Astrocyte (in vitro differentiated cells and primary cell): Measurements from ENCODE around the gene KCNMB4. TPM values are rescaled to one million over a fixed set of nuclear protein-coding genes. Genes with fewer than 3 reads are reported as not detected.

ENCODE experiments used
- DNase-seq: peaks from one replicate; pipeline ENCODE4 v3.0.0-alpha.2; 2010; ENCODE audit warnings: low read depth
- FAIRE-seq: peaks from 2 replicates; lab custom pipeline; 2011; peaks lifted over from hg19 to GRCh38; lab: Jason Lieb, UNC
- H2AFZ ChIP-seq: 2 replicates; pipeline ENCODE4 v1.6.0; 2012; ENCODE audit warnings: low read depth, low read length, inconsistent platforms
- H3K27ac ChIP-seq: 2 replicates; pipeline ENCODE4 v1.5.1; 2011; ENCODE audit warnings: low read depth, low read length, inconsistent platforms
- H3K27me3 ChIP-seq: 2 replicates; pipeline ENCODE4 v1.6.0; 2011; ENCODE audit warnings: low read length, inconsistent platforms; ENCODE audit not compliant: insufficient read depth
- H3K36me3 ChIP-seq: 2 replicates; pipeline ENCODE4 v1.5.1; 2011; ENCODE audit warnings: low read length, inconsistent platforms; ENCODE audit not compliant: insufficient read depth
- H3K4me1 ChIP-seq: 2 replicates; pipeline ENCODE4 v1.5.1; 2011; ENCODE audit warnings: low read length, inconsistent platforms; ENCODE audit not compliant: insufficient read depth
- H3K4me2 ChIP-seq: 2 replicates; pipeline ENCODE4 v1.6.0; 2012; ENCODE audit warnings: low read length, inconsistent platforms
- H3K4me3 ChIP-seq: 2 replicates; pipeline ENCODE4 v1.5.1; 2011; ENCODE audit warnings: low read depth, mild to moderate bottlenecking, low read length, inconsistent platforms; ENCODE audit not compliant: insufficient read depth
- H3K79me2 ChIP-seq: 2 replicates; pipeline ENCODE4 v1.6.0; 2012; ENCODE audit warnings: mild to moderate bottlenecking, low read length, inconsistent platforms; ENCODE audit not compliant: insufficient read depth
- H3K9ac ChIP-seq: 2 replicates; pipeline ENCODE4 v1.6.0; 2012; ENCODE audit warnings: mild to moderate bottlenecking, low read length, inconsistent platforms
- H3K9me3 ChIP-seq: 2 replicates; pipeline ENCODE4 v1.5.1; 2012; ENCODE audit warnings: low read depth, mild to moderate bottlenecking, low read length, inconsistent platforms; ENCODE audit not compliant: insufficient read depth
- H4K20me1 ChIP-seq: 2 replicates; pipeline ENCODE4 v1.6.0; 2012; ENCODE audit warnings: low read length, inconsistent platforms; ENCODE audit not compliant: insufficient read depth
- H3K27ac Mint-ChIP-seq: one replicate; pipeline ENCODE4 v1.8.0; 2021; ENCODE audit warnings: mild to moderate bottlenecking, mixed read lengths; ENCODE audit not compliant: unreplicated experiment
- H3K27me3 Mint-ChIP-seq: one replicate; pipeline ENCODE4 v1.8.0; 2021; ENCODE audit warnings: low read depth, mixed read lengths; ENCODE audit not compliant: unreplicated experiment
- H3K36me3 Mint-ChIP-seq: one replicate; pipeline ENCODE4 v1.8.0; 2021; ENCODE audit warnings: low read depth, mixed read lengths; ENCODE audit not compliant: unreplicated experiment
- H3K4me1 Mint-ChIP-seq: one replicate; pipeline ENCODE4 v1.8.0; 2021; ENCODE audit warnings: low read depth, mixed read lengths; ENCODE audit not compliant: unreplicated experiment
- H3K4me3 Mint-ChIP-seq: one replicate; pipeline ENCODE4 v1.8.0; 2021; ENCODE audit warnings: mild to moderate bottlenecking, moderate library complexity, mixed read lengths; ENCODE audit not compliant: unreplicated experiment
- H3K9me3 Mint-ChIP-seq: one replicate; pipeline ENCODE4 v1.8.0; 2021; ENCODE audit warnings: mild to moderate bottlenecking, mixed read lengths; ENCODE audit not compliant: unreplicated experiment
- EZH2 ChIP-seq: IDR thresholded peaks from 2 replicates; pipeline ENCODE4 v1.6.1; 2012; ENCODE audit warnings: mild to moderate bottlenecking, low read length, inconsistent platforms; ENCODE audit not compliant: insufficient read depth
- total RNA-seq: library from RNA; stranded (reverse); gene quantifications from 2 replicates; pipeline ENCODE4 v1.2.1, GENCODE V29; 2021
- TF ChIP-seq, protein P1 (sequence below): IDR thresholded peaks from 2 replicates; pipeline ENCODE4 v1.5.1; 2011; ENCODE audit warnings: low read depth, mild to moderate bottlenecking, inconsistent platforms, low read length, moderate library complexity; ENCODE audit not compliant: insufficient read depth

The KCNMB4 gene
- total RNA-seq, 1 donor from 2014 or later: 8.3 TPM

GRCh38 chr12:70398002-70398401, 31.9 kb downstream of the KCNMB4 start:
- H3K27me3 ChIP-seq: no peaks in the 10 kb centered on the region
- peaks cover 6% of the 10 kb centered on the region for H3K36me3 Mint-ChIP-seq
- H3K4me3 ChIP-seq: no peak overlapping the region
- DNase-seq (no peak), FAIRE-seq (no peak)
- no peaks in the 10 kb centered on the region for H3K79me2 ChIP-seq
- H4K20me1 ChIP-seq: no peaks in the 10 kb centered on the region
- no peak overlapping the region for H3K4me2 ChIP-seq
- peaks cover 2% of the 10 kb centered on the region for H3K36me3 ChIP-seq
- no peaks in the 10 kb centered on the region for H3K27me3 Mint-ChIP-seq
- H3K4me1 Mint-ChIP-seq: peaks cover 13% of the 10 kb centered on the region
- H3K4me1 ChIP-seq: no peaks in the 10 kb centered on the region
- no peak overlapping the region for H3K9ac ChIP-seq
- no peaks in the 10 kb centered on the region for H3K9me3 Mint-ChIP-seq
- H3K27ac Mint-ChIP-seq: no peak overlapping the region
- no peak overlapping the region for H2AFZ ChIP-seq
- no peak for TF ChIP-seq EZH2
- TF ChIP-seq, protein P1, sequence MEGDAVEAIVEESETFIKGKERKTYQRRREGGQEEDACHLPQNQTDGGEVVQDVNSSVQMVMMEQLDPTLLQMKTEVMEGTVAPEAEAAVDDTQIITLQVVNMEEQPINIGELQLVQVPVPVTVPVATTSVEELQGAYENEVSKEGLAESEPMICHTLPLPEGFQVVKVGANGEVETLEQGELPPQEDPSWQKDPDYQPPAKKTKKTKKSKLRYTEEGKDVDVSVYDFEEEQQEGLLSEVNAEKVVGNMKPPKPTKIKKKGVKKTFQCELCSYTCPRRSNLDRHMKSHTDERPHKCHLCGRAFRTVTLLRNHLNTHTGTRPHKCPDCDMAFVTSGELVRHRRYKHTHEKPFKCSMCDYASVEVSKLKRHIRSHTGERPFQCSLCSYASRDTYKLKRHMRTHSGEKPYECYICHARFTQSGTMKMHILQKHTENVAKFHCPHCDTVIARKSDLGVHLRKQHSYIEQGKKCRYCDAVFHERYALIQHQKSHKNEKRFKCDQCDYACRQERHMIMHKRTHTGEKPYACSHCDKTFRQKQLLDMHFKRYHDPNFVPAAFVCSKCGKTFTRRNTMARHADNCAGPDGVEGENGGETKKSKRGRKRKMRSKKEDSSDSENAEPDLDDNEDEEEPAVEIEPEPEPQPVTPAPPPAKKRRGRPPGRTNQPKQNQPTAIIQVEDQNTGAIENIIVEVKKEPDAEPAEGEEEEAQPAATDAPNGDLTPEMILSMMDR: no peak
- no peak overlapping the region for H3K4me3 Mint-ChIP-seq
- H3K9me3 ChIP-seq: no peaks in the 10 kb centered on the region
- no peak overlapping the region for H3K27ac ChIP-seq

DNA sequence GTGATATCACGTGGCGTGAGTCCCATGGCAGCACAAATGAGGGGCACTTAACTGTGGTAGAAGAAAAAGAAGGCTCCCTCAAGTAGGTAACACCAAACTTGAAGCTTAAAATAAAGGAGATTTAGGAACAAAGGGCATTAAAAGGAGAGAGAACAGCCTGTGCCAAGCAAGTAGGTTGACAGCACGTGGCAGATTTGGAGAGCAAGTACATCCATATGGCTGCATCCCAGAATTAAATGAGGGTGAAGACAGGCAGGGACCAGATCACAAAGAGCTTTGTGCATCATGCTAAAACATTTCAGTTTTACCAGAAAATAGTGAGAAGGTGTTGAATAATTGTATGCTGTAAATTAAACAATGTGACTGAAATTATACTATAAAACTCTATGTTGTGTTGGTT, 32.8 kb downstream of the KCNMB4 start:
- Histone ChIP-seq H3K36me3 (peaks cover 2% of the 10 kb centered on the region), H3K27me3 (no peaks in the 10 kb centered on the region), H3K9me3 (no peaks in the 10 kb centered on the region), H3K4me3 (no peak overlapping the region), H3K79me2 (no peaks in the 10 kb centered on the region), H3K4me1 (no peaks in the 10 kb centered on the region), H3K27ac (no peak overlapping the region), H3K9ac (no peak overlapping the region), H4K20me1 (no peaks in the 10 kb centered on the region), H3K4me2 (no peak overlapping the region), H2AFZ (no peak overlapping the region)
- no peak for TF ChIP-seq EZH2
- TF ChIP-seq, protein P1: no peak
- DNase-seq: no peak
- peaks cover 6% of the 10 kb centered on the region for H3K36me3 Mint-ChIP-seq
- no peak for FAIRE-seq
- no peaks in the 10 kb centered on the region for H3K9me3 Mint-ChIP-seq
- H3K4me1 Mint-ChIP-seq: peaks cover 9% of the 10 kb centered on the region
- H3K4me3 Mint-ChIP-seq: no peak overlapping the region
- H3K27ac Mint-ChIP-seq: no peak overlapping the region
- H3K27me3 Mint-ChIP-seq: no peaks in the 10 kb centered on the region

- Mint-ChIP-seq H3K36me3 (peaks cover 6% of the 10 kb centered on the region), H3K27ac (no peak overlapping the region), H3K4me1 (peaks cover 5% of the 10 kb centered on the region), H3K4me3 (no peak overlapping the region), H3K9me3 (no peaks in the 10 kb centered on the region), H3K27me3 (no peaks in the 10 kb centered on the region)
- Histone ChIP-seq H3K79me2 (no peaks in the 10 kb centered on the region), H3K4me1 (no peaks in the 10 kb centered on the region), H3K4me3 (no peak overlapping the region), H3K9me3 (no peaks in the 10 kb centered on the region), H4K20me1 (no peaks in the 10 kb centered on the region), H3K4me2 (no peak overlapping the region), H3K27me3 (no peaks in the 10 kb centered on the region), H3K27ac (no peak overlapping the region), H2AFZ (no peak overlapping the region), H3K9ac (no peak overlapping the region), H3K36me3 (peaks cover 2% of the 10 kb centered on the region)
- DNase-seq (no peak), FAIRE-seq (no peak)
- TF ChIP-seq EZH2: no peak
- TF ChIP-seq, protein P1: no peak
Measured at GRCh38 chr12:70399311-70399710, 33.2 kb downstream of the KCNMB4 start.
